PFSK-1 (cell line): ENCODE measurements around the gene SOBP.

Source experiments
- FOXP2 ChIP-seq: optimal IDR thresholded peaks from 2 replicates; pipeline ENCODE3; 2011; ENCODE audit warnings: borderline replicate concordance, control low read depth, inconsistent platforms; ENCODE audit not compliant: insufficient read depth; ENCODE audit errors: extremely low read length, extremely low read depth
- POLR2AphosphoS5 ChIP-seq: IDR thresholded peaks from 2 replicates; pipeline ENCODE4 v1.6.1; 2012; ENCODE audit warnings: low read depth, mild to moderate bottlenecking, control low read depth, low read length, moderate library complexity
- SIN3A ChIP-seq: IDR thresholded peaks from 2 replicates; pipeline ENCODE4 v1.6.1; 2012; ENCODE audit warnings: mild to moderate bottlenecking, low read length, moderate library complexity, borderline replicate concordance; ENCODE audit not compliant: insufficient read depth
- TAF1 ChIP-seq: IDR thresholded peaks from 2 replicates; pipeline ENCODE4 v1.6.1; 2012; ENCODE audit warnings: low read length, control low read depth, borderline replicate concordance; ENCODE audit not compliant: insufficient read depth
- TF ChIP-seq, protein P1 (sequence below), 2 experiments: IDR thresholded peaks; 2 replicates each; pipeline versions ENCODE4 v1.6.1 to v1.8.0; 2011 to 2012; ENCODE audit warnings: low read depth in 2 of 2, low read length in 2 of 2, control low read depth in 1 of 2, inconsistent platforms in 1 of 2, mild to moderate bottlenecking in 1 of 2, moderate library complexity in 1 of 2; ENCODE audit not compliant: insufficient read depth in 1 of 2

DNA sequence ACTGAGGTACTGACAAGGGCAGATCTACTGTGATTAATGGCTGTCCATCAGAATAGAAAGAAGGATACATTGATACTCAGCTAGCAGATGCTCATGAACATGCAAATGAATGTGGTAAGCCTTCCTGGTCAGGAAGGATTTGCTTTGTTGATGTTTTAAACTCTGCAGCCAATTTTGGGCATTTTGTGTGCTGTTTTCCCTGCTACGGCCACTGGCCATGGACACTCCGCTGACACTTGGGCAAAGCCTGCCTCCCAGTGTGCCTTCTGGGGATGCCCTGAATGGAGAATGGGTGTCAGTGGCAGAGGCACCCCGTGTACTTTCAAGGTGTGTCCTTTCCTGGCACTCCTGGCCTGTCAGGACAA is 113.1 kb downstream of the SOBP start:
- no peak for TF ChIP-seq POLR2AphosphoS5
- TF ChIP-seq, protein P1, sequence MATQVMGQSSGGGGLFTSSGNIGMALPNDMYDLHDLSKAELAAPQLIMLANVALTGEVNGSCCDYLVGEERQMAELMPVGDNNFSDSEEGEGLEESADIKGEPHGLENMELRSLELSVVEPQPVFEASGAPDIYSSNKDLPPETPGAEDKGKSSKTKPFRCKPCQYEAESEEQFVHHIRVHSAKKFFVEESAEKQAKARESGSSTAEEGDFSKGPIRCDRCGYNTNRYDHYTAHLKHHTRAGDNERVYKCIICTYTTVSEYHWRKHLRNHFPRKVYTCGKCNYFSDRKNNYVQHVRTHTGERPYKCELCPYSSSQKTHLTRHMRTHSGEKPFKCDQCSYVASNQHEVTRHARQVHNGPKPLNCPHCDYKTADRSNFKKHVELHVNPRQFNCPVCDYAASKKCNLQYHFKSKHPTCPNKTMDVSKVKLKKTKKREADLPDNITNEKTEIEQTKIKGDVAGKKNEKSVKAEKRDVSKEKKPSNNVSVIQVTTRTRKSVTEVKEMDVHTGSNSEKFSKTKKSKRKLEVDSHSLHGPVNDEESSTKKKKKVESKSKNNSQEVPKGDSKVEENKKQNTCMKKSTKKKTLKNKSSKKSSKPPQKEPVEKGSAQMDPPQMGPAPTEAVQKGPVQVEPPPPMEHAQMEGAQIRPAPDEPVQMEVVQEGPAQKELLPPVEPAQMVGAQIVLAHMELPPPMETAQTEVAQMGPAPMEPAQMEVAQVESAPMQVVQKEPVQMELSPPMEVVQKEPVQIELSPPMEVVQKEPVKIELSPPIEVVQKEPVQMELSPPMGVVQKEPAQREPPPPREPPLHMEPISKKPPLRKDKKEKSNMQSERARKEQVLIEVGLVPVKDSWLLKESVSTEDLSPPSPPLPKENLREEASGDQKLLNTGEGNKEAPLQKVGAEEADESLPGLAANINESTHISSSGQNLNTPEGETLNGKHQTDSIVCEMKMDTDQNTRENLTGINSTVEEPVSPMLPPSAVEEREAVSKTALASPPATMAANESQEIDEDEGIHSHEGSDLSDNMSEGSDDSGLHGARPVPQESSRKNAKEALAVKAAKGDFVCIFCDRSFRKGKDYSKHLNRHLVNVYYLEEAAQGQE (IDR thresholded peaks at IDR 0.05; ENCODE audit: insufficient read depth in 1 of 2, low read depth in 2 of 2, low read length in 2 of 2): no peak
- TF ChIP-seq TAF1: no peak
- TF ChIP-seq SIN3A: no peak
- no peak for TF ChIP-seq FOXP2
